Heart left ventricle (tissue), 16 donors: ENCODE results near the gene DUSP22. TPM values are rescaled to one million over a fixed set of nuclear protein-coding genes. Genes with fewer than 3 reads are reported as not detected.

Experiments
- ATAC-seq, 4 donors: fragments of 200-7000 bp; cut with Tn5 transposase; one replicate each; pipeline ENCODE4 v1.9.1; 2020 to 2022; ENCODE audit warnings: moderate library complexity in 4 of 4, mild to moderate bottlenecking in 3 of 4, moderate number of reproducible peaks in 1 of 4
- DNase-seq, 5 donors: peaks; one replicate each; pipeline ENCODE4 v3.0.0-alpha.2; 2020
- H3K27ac ChIP-seq, 12 donors: fragments of 200-600 bp; sonication (generic) in 4 of 12; one replicate each; pipeline versions ENCODE4 v1.5.0 to v1.8.0; 2016 to 2022; ENCODE audit warnings: mild to moderate bottlenecking in 2 of 12
- H3K27me3 ChIP-seq, 9 donors: fragments of 200-600 bp; sonication (generic) in 2 of 9; one replicate each; pipeline versions ENCODE4 v1.5.1 to v1.8.0; 2016 to 2022; ENCODE audit warnings: mild to moderate bottlenecking in 3 of 9
- H3K36me3 ChIP-seq, 9 donors: fragments of 200-600 bp; sonication (generic) in 2 of 9; one replicate each; pipeline versions ENCODE4 v1.5.0 to v1.8.0; 2018 to 2022; ENCODE audit warnings: mild to moderate bottlenecking in 2 of 9
- H3K4me1 ChIP-seq, 12 donors: fragments of 200-600 bp; sonication (generic) in 4 of 12; one replicate each; pipeline versions ENCODE4 v1.5.0 to v1.8.0; 2016 to 2022; ENCODE audit warnings: mild to moderate bottlenecking in 3 of 12
- H3K4me3 ChIP-seq, 12 donors: fragments of 200-600 bp; sonication (generic) in 4 of 12; one replicate each; pipeline versions ENCODE4 v1.5.0 to v1.8.0; 2017 to 2022; ENCODE audit warnings: mild to moderate bottlenecking in 9 of 12, moderate library complexity in 4 of 12
- H3K9me3 ChIP-seq, 12 donors: fragments of 200-600 bp; sonication (generic) in 4 of 12; one replicate each; pipeline versions ENCODE4 v1.5.0 to v1.8.0; 2016 to 2022; ENCODE audit warnings: mild to moderate bottlenecking in 1 of 12
- CTCF ChIP-seq, 12 donors: fragments of 200-600 bp; sonication (generic) in 4 of 12; IDR thresholded peaks; one replicate each; pipeline versions ENCODE4 v1.5.0 to v1.8.0; 2018 to 2022; ENCODE audit warnings: antibody characterized with exemption in 12 of 12, mild to moderate bottlenecking in 5 of 12
- POLR2A ChIP-seq, 2 donors: fragments of 450-650 bp; IDR thresholded peaks; one replicate each; pipeline ENCODE4 v1.6.1; 2017; ENCODE audit warnings: antibody characterized with exemption in 2 of 2, mild to moderate bottlenecking in 2 of 2, moderate library complexity in 2 of 2
- WGBS, 4 donors: extraction: QIAGEN DNeasy Blood & Tissue Kit in 2 of 4; methylation state at CpG; one replicate each; pipeline versions ENCODE4 v1.1.5 to v1.1.7; 2013 to 2018; 5-methylcytosine and 5-hydroxymethylcytosine counted together
- intact Hi-C, 10 donors: fragments of 100-400 bp; cut with DNase I; formaldehyde crosslinking; loops; one replicate each; pipeline versions ENCODE4 v1.11.1 to v1.14.2; 2022
- polyA plus RNA-seq, 2 donors: library from polyadenylated mRNA; stranded (reverse); fragments of 200-250 nt; gene quantifications; one replicate each; pipeline ENCODE4 v1.2.3, GENCODE V29; 2013
- total RNA-seq, 9 donors: library from RNA; depleted of rRNA in 2 of 9; stranded (reverse); fragments of >200 nt in 2 of 9; fragmentation: NEBNext Ultra II Directional in 3 of 9; extraction: Animal tissue kit (Norgen Biotek cat#: 25700) in 3 of 9; gene quantifications; one replicate each; pipeline versions ENCODE4 v1.1.0 to v1.2.4, GENCODE V29; 2016 to 2023
- donor health status: ischemic (EF 13 %, LVEDD 7.1; RV severe dilation, severe dysfunction).
- donor health status: healthy with polysubstance abuse.
- donor health status: DM: no; HTN: yes; CAD: no.
- donor health status: DM: no; HTN: no; CAD: no.
- donor health status: ischemic (EF 25% LVEDD 6.9; RV normal size, moderate dysfunction).
- donor health status: ischemic (EF 25% LVEDD 5.7; RV mildly dilated, moderate dysfunction).
- donor health status: healthy.
- donor health status: DM: yes; HTN: yes; CAD: no.
- donor health status: ischemic (EF 35%, LVEDD 5.7; RV mildly dilated, moderate dysfunction).
- donor health status: nonischemic (EF 11% LVEDD 7.7; RV severe dilation, severe dysfunction).
- donor health status: DM: yes; HTN: yes; CAD: no.
- donor health status: PGD.
- donor health status: ischemic (EF 29% LVEDD 5.4; RV normal size, mild dysfunction).
- donor health status: nonischemic (EF 23%, LVEDD 6.1; RV moderate dilation, normal function).

The DUSP22 gene
- total and polyA plus RNA-seq, 11 donors, result 33.4 to 79.9 (median 48.2) TPM

- Histone ChIP-seq H3K4me1 (peaks cover 0 to 64% (median 24%) of the 10 kb centered on the region in 12 donors), H3K27ac (no peak overlapping the region), H3K4me3 (no peak overlapping the region), H3K36me3 (no peaks in the 10 kb centered on the region), H3K9me3 (no peaks in the 10 kb centered on the region), H3K27me3 (no peaks in the 10 kb centered on the region)
- TF ChIP-seq POLR2A (IDR thresholded peaks at IDR 0.05) (no peak), CTCF (IDR thresholded peaks at IDR 0.05) (no peak)
- 81 to 87% (median 83%) methylated on average over 13 of the region's 13 CpGs for WGBS, 4 donors
- DNase-seq, result no peak
- intact Hi-C loops, result no loop called here
- no peak for ATAC-seq
Measured at GRCh38 chr6:333379-334002, 41.2 kb downstream of the DUSP22 start.

GRCh38 chr6:334536-335510, 42.5 kb downstream of the DUSP22 start:
- Histone ChIP-seq H3K9me3 (no peaks in the 10 kb centered on the region), H3K4me3 (no peak overlapping the region), H3K27ac (no peak overlapping the region), H3K27me3 (no peaks in the 10 kb centered on the region), H3K4me1 (peaks cover 0 to 75% (median 29%) of the 10 kb centered on the region in 12 donors), H3K36me3 (no peaks in the 10 kb centered on the region)
- ATAC-seq (no peak), DNase-seq (no peak)
- 85 to 91% (median 90%) methylated on average over 10 of the region's 10 CpGs for WGBS, 4 donors
- intact Hi-C loops, result loop anchor here in 1 of 10 donors (5.0 kb wide), 1 partner anchor 43 kb away; the partner anchor contains the start of gene DUSP22
- TF ChIP-seq POLR2A (IDR thresholded peaks at IDR 0.05) (no peak), CTCF (IDR thresholded peaks at IDR 0.05) (no peak)

- DNase-seq (no peak), ATAC-seq (no peak)
- intact Hi-C loops, result loop anchor here in 1 of 10 donors (5.0 kb wide), 1 partner anchor 43 kb away; the partner anchor contains the start of gene DUSP22
- no peaks in the 10 kb centered on the region for H3K27me3 ChIP-seq
- H3K9me3 ChIP-seq, result no peaks in the 10 kb centered on the region
- H3K36me3 ChIP-seq, result no peaks in the 10 kb centered on the region
- H3K27ac ChIP-seq, result no peak overlapping the region
- 74 to 82% (median 76%) methylated on average over 6 of the region's 6 CpGs for WGBS, 4 donors
- peaks cover 0 to 83% (median 29%) of the 10 kb centered on the region in 12 donors for H3K4me1 ChIP-seq
- TF ChIP-seq POLR2A (IDR thresholded peaks at IDR 0.05) (no peak), CTCF (IDR thresholded peaks at IDR 0.05) (no peak)
- H3K4me3 ChIP-seq, result no peak overlapping the region
Measured at GRCh38 chr6:335572-335971, 43.3 kb downstream of the DUSP22 start.
